K562 (cell line): Measurements from ENCODE around the gene GHRL. TPM values are rescaled to one million over a fixed set of nuclear protein-coding genes. Genes with fewer than 3 reads are reported as not detected.

ENCODE experiments used
- ARID4B ChIP-seq: sonication (generic); formaldehyde crosslinking; IDR thresholded peaks from 2 replicates; pipeline ENCODE4 v1.8.0; 2022; ENCODE audit warnings: mild to moderate bottlenecking, missing genetic modification reagents
- HNRNPL ChIP-seq: fragments of 200-400 bp; formaldehyde crosslinking; IDR thresholded peaks from 2 replicates; pipeline ENCODE4 v1.6.1; 2017; ENCODE audit warnings: low read depth, mild to moderate bottlenecking, low read length
- MGA ChIP-seq: fragments of 450-650 bp; IDR thresholded peaks from 2 replicates; pipeline ENCODE4 v1.6.1; 2016; ENCODE audit warnings: mild to moderate bottlenecking, moderate library complexity
- NFE2 ChIP-seq: IDR thresholded peaks from 2 replicates; pipeline ENCODE4 v1.6.1; 2014; ENCODE audit warnings: antibody characterized with exemption, low read depth
- NONO ChIP-seq, 2 experiments: fragments of 200-400 bp in 1 of 2; fragments of 450-650 bp in 1 of 2; formaldehyde crosslinking in 1 of 2; IDR thresholded peaks; 2 replicates each; pipeline ENCODE4 v1.6.1; 2017; ENCODE audit warnings: low read depth in 2 of 2, mild to moderate bottlenecking in 2 of 2, moderate library complexity in 2 of 2, low read length in 1 of 2
- polyA plus RNA-seq, 8 experiments: library from polyadenylated mRNA; depleted of rRNA in 4 of 8; stranded (reverse) in 5 of 8; unstranded in 3 of 8; fragments of >200 nt; fragmentation: Nextera tagmentation in 2 of 8; fragmentation: Illumina TruSeq in 1 of 8; extraction: Ambion mirVana in 2 of 8; extraction: Trizol in 1 of 8; gene quantifications; 2 replicates each; pipeline versions ENCODE4 v1.2.1 to v1.2.3, GENCODE V29; 2011 to 2014; ENCODE audit warnings: inconsistent platforms in 1 of 8, missing spikeins in 1 of 8
- total RNA-seq, 7 experiments: library from RNA; depleted of rRNA in 6 of 7; stranded (reverse); fragments of >200 nt in 6 of 7; fragmentation: Illumina TruSeq in 2 of 7; extraction: Trizol in 2 of 7; gene quantifications; 2 replicates each; pipeline versions ENCODE4 v1.2.1 to v1.2.3, GENCODE V29; 2011 to 2021; ENCODE audit warnings: low replicate concordance in 1 of 7
- TF ChIP-seq, protein P1 (sequence below): fragments of 450-650 bp; IDR thresholded peaks from 2 replicates; pipeline ENCODE4 v1.6.1; 2017; ENCODE audit warnings: antibody characterized with exemption, mild to moderate bottlenecking

GHRL gene
- total and polyA plus RNA-seq, 9 of the 15 experiments (the other 6 are each of a cell fraction or from before 2014, with no cell fraction given): 0.08 to 0.29 (median 0.15) TPM; not detected in 5

- TF ChIP-seq MGA: no peak
- TF ChIP-seq, protein P1, sequence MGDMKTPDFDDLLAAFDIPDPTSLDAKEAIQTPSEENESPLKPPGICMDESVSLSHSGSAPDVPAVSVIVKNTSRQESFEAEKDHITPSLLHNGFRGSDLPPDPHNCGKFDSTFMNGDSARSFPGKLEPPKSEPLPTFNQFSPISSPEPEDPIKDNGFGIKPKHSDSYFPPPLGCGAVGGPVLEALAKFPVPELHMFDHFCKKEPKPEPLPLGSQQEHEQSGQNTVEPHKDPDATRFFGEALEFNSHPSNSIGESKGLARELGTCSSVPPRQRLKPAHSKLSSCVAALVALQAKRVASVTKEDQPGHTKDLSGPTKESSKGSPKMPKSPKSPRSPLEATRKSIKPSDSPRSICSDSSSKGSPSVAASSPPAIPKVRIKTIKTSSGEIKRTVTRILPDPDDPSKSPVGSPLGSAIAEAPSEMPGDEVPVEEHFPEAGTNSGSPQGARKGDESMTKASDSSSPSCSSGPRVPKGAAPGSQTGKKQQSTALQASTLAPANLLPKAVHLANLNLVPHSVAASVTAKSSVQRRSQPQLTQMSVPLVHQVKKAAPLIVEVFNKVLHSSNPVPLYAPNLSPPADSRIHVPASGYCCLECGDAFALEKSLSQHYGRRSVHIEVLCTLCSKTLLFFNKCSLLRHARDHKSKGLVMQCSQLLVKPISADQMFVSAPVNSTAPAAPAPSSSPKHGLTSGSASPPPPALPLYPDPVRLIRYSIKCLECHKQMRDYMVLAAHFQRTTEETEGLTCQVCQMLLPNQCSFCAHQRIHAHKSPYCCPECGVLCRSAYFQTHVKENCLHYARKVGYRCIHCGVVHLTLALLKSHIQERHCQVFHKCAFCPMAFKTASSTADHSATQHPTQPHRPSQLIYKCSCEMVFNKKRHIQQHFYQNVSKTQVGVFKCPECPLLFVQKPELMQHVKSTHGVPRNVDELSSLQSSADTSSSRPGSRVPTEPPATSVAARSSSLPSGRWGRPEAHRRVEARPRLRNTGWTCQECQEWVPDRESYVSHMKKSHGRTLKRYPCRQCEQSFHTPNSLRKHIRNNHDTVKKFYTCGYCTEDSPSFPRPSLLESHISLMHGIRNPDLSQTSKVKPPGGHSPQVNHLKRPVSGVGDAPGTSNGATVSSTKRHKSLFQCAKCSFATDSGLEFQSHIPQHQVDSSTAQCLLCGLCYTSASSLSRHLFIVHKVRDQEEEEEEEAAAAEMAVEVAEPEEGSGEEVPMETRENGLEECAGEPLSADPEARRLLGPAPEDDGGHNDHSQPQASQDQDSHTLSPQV: no peak
- no peak for TF ChIP-seq NONO (IDR thresholded peaks at IDR 0.05; ENCODE audit: low read depth in 2 of 2, low read length in 1 of 2)
- TF ChIP-seq ARID4B (CRISPR knock-in tag): no peak
- no peak for TF ChIP-seq NFE2
- TF ChIP-seq HNRNPL: no peak
Observed at GRCh38 chr3:10247679-10248183, 45.0 kb downstream of the GHRL start (continued).
